ENCODE data around the gene BCR. TPM values are rescaled to one million over a fixed set of nuclear protein-coding genes. Genes with fewer than 3 reads are reported as not detected.

The BCR gene
- total and polyA plus RNA-seq, 2 of the 13 experiments (the other 11 are each of a cell fraction or from before 2014, with no cell fraction given) = 19.9 to 33.6 TPM

DNA sequence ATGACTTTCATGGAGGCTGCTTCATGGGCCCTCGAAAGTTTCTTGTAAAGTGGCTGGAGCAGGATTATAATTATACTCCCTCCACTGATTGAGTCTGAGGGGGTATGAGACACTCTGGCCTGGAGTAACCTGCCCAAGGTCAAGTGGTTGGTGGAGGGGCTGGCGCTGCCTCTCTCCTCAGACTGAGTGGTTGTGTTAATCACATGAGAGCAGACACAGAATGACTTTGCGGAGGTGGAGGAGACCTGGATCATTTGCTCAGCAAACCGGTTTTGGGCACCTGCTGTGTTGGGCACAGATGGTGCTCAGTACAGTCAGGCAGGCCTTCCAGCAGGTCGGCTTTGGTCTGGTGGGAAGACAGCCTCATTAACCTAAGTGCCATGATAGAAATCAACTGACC is 11.8 kb downstream of the BCR start:
- Histone ChIP-seq H2AFZ (ENCODE audit: low read length) (no peak overlapping the region), H3K27ac (ENCODE audit: extremely low read length, insufficient read depth, low read length) (no peak overlapping the region), H3K4me3 (replicated peaks in 1 of 3; ENCODE audit: insufficient read depth in 1 of 3, low read depth in 2 of 3, low read length in 3 of 3) (no peak overlapping the region), H3K9ac (ENCODE audit: insufficient read depth, low read depth, low read length) (no peak overlapping the region), H3K36me3 (replicated peaks in 1 of 2; ENCODE audit: control insufficient read depth in 1 of 2, insufficient read depth in 2 of 2, low read length in 2 of 2) (peaks cover 14 to 66% of the 10 kb centered on the region in 2 experiments; a peak in 4 of 5 replicates), H3K4me2 (ENCODE audit: low read depth, low read length) (no peak overlapping the region), H3K27me3 (ENCODE audit: control insufficient read depth in 1 of 2, insufficient read depth in 2 of 2, low read length in 2 of 2) (no peaks in the 10 kb centered on the region), H3K4me1 (ENCODE audit: insufficient read depth, low read length) (no peaks in the 10 kb centered on the region), H4K20me1 (ENCODE audit: insufficient read depth, low read length) (peaks cover 7% of the 10 kb centered on the region), H3K79me2 (ENCODE audit: insufficient read depth, low read length) (peaks cover 83% of the 10 kb centered on the region), H3K9me3 (ENCODE audit: low read length) (no peaks in the 10 kb centered on the region)
- no peak for TF ChIP-seq ZFP82 (CRISPR knock-in tag; IDR thresholded peaks at IDR 0.05; ENCODE audit: borderline replicate concordance)
- TF ChIP-seq, protein P1, sequence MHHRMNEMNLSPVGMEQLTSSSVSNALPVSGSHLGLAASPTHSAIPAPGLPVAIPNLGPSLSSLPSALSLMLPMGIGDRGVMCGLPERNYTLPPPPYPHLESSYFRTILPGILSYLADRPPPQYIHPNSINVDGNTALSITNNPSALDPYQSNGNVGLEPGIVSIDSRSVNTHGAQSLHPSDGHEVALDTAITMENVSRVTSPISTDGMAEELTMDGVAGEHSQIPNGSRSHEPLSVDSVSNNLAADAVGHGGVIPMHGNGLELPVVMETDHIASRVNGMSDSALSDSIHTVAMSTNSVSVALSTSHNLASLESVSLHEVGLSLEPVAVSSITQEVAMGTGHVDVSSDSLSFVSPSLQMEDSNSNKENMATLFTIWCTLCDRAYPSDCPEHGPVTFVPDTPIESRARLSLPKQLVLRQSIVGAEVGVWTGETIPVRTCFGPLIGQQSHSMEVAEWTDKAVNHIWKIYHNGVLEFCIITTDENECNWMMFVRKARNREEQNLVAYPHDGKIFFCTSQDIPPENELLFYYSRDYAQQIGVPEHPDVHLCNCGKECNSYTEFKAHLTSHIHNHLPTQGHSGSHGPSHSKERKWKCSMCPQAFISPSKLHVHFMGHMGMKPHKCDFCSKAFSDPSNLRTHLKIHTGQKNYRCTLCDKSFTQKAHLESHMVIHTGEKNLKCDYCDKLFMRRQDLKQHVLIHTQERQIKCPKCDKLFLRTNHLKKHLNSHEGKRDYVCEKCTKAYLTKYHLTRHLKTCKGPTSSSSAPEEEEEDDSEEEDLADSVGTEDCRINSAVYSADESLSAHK (CRISPR knock-in tag; IDR thresholded peaks at IDR 0.05; ENCODE audit: borderline replicate concordance) = no peak
- no peak for TF ChIP-seq ZNF850 (CRISPR knock-in tag; conservative IDR thresholded peaks at IDR 0.05)
- TF ChIP-seq RFXAP (CRISPR knock-in tag; IDR thresholded peaks at IDR 0.05; ENCODE audit: borderline replicate concordance) = no peak
- no peak for TF ChIP-seq MYNN (CRISPR knock-in tag; IDR thresholded peaks at IDR 0.05; ENCODE audit: low read depth)
- POLR2A ChIA-PET = no interaction called here
- BruUV-seq (replicated peaks) = no TSS peak
- CTCF ChIA-PET (ENCODE audit: low intra/inter-chr PET ratio, low total read pairs) = no interaction called here
- no peak for DNase-seq (ENCODE audit: low spot score)
- intact Hi-C loops (cut with micrococcal nuclease; ENCODE audit: unreplicated experiment) (no loop called here), in situ Hi-C loops (cut with HindIII; ENCODE audit: extremely low pct_ligation_motif_present, low pct_unique_long_range_greater_than_20kb) (no loop called here)
- no peak for FAIRE-seq
- no peak for ATAC-seq
- 86% methylated on average over 2 of the region's 5 CpGs for WGBS (ENCODE audit: low lambda C conversion rate)

DNA sequence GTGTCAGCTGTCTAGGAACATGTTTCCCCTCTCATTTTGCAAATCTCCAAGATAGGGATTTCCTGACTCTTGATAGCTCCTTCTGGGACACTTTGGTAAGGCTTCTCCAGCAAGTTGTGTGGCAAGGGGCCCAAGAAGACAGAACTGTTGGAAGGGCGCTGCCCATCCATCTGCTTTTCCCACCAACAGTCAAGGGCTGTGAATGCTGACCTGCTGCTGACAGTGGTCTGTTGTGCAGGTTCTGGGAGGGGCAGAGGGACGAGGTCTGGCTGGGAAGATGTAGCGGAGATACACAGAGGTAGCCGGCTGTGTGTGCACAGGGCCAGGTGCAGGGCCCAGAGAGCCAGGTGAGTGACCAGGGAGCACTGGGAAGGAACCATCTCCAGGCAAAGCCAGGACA is 12.2 kb downstream of the BCR start:
- Histone ChIP-seq H3K4me2 (ENCODE audit: low read depth, low read length) (no peak overlapping the region), H3K4me1 (ENCODE audit: insufficient read depth, low read length) (no peaks in the 10 kb centered on the region), H2AFZ (ENCODE audit: low read length) (no peak overlapping the region), H3K79me2 (ENCODE audit: insufficient read depth, low read length) (peaks cover 84% of the 10 kb centered on the region), H3K27ac (ENCODE audit: extremely low read length, insufficient read depth, low read length) (no peak overlapping the region), H3K36me3 (replicated peaks in 1 of 2; ENCODE audit: control insufficient read depth in 1 of 2, insufficient read depth in 2 of 2, low read length in 2 of 2) (peaks cover 14 to 64% of the 10 kb centered on the region in 2 experiments; a peak in 4 of 5 replicates), H3K4me3 (replicated peaks in 1 of 3; ENCODE audit: insufficient read depth in 1 of 3, low read depth in 2 of 3, low read length in 3 of 3) (no peak overlapping the region), H4K20me1 (ENCODE audit: insufficient read depth, low read length) (peaks cover 7% of the 10 kb centered on the region), H3K27me3 (ENCODE audit: control insufficient read depth in 1 of 2, insufficient read depth in 2 of 2, low read length in 2 of 2) (no peaks in the 10 kb centered on the region), H3K9ac (ENCODE audit: insufficient read depth, low read depth, low read length) (no peak overlapping the region), H3K9me3 (ENCODE audit: low read length) (no peaks in the 10 kb centered on the region)
- no peak for DNase-seq (ENCODE audit: low spot score)
- TF ChIP-seq RFXANK (CRISPR knock-in tag; IDR thresholded peaks at IDR 0.05) = no peak
- TF ChIP-seq XRCC5 (optimal IDR thresholded peaks at IDR 0.05; ENCODE audit: low read length) = no peak
- intact Hi-C loops (cut with micrococcal nuclease; ENCODE audit: unreplicated experiment) = no loop called here
- ChIA-PET POLR2A (no interaction called here), CTCF (ENCODE audit: low intra/inter-chr PET ratio, low total read pairs) (no interaction called here)
- no peak for FAIRE-seq
- 0 out of 3 replicates have a peak, but pooled peaks have one; percentile 23 for ATAC-seq
- no TSS peak for BruUV-seq (replicated peaks)
- WGBS (ENCODE audit: low lambda C conversion rate) = 98% methylated on average over 4 of the region's 4 CpGs
- in situ Hi-C loops (cut with HindIII; ENCODE audit: extremely low pct_ligation_motif_present, low pct_unique_long_range_greater_than_20kb) = no loop called here
